HG03066 (cell line): ENCODE data around the gene LRRC4.

Experiments
- ATAC-seq: cut with Tn5 transposase; IDR thresholded peaks from one replicate; pipeline ENCODE4 v1.9.1; 2021; ENCODE audit warnings: low read depth; ENCODE audit not compliant: unreplicated experiment

Gene LRRC4, protein sequence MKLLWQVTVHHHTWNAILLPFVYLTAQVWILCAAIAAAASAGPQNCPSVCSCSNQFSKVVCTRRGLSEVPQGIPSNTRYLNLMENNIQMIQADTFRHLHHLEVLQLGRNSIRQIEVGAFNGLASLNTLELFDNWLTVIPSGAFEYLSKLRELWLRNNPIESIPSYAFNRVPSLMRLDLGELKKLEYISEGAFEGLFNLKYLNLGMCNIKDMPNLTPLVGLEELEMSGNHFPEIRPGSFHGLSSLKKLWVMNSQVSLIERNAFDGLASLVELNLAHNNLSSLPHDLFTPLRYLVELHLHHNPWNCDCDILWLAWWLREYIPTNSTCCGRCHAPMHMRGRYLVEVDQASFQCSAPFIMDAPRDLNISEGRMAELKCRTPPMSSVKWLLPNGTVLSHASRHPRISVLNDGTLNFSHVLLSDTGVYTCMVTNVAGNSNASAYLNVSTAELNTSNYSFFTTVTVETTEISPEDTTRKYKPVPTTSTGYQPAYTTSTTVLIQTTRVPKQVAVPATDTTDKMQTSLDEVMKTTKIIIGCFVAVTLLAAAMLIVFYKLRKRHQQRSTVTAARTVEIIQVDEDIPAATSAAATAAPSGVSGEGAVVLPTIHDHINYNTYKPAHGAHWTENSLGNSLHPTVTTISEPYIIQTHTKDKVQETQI

DNA sequence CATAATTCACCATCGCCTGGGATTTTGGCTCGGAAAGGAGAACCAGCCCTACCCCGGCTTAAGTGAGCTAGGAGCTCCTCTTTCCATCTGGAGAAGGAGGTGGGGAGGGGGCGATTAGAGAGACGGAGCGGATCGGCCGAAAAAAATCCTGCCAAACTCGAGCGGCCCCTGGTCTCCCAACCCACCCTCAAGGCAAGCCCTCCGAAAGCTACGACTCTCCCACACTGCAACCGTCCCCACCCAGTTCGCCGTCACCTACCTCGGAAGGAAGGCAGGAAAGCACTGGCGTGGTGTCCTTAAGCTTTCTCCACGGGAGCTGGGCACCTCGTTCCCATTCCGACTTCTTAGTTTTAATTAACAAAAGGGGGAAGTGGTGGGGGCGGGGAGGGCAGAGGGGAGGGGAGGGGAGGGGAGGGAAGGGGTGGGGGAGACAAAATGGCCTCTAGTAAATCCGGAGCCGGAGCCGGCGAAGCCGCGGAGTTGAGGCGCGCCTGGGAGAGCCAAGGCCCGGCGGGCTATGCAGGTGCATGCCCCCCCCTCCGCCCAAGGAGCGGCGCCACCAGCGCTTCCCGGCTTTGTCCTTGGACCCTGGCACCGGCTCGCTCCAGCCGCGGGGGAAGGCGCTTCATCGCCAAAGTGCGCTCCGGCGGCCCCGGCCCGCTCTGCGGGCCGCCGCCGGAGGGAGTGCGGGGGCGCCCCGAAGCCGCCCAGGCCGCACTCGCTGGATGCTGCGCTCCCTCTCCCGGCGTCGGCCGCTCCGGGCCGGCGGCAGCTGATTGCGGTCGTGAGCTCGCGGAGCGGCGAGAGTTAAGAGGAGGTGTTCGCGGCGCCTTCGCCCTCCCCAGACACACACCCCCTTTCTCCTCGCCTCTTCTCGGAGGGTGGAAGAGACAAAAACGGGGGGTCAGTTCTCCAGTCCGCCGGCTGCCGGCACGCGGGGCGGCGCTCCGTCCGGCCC, at the start of gene LRRC4:
Gene LRRC4 (minus strand): TSS at position 784 of the 958 bp plus-strand sequence. CDS start 797 bp downstream, outside the sequence.
- peak; percentile 31 for ATAC-seq

DNA sequence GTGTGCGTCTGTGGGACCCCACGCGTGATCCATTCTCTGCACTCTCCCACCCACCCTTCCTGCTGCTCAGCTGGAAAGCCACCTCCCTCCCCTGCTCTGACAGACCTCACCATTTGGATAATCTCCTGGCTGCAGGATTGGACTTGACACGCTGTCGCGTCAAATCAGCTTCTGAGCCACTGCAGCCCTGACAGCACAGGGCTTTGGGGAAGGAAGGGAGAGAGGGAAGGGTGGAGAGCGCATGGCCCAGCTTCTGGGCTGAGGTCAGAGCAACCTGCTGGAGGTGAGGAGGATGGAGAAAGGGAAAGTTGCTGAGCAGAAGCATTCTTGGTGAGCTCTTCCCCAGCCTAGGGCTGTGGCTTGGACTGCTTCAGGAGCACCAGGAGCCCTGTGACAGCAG, 48.9 kb upstream of the LRRC4 start:
- ATAC-seq: no peak

DNA sequence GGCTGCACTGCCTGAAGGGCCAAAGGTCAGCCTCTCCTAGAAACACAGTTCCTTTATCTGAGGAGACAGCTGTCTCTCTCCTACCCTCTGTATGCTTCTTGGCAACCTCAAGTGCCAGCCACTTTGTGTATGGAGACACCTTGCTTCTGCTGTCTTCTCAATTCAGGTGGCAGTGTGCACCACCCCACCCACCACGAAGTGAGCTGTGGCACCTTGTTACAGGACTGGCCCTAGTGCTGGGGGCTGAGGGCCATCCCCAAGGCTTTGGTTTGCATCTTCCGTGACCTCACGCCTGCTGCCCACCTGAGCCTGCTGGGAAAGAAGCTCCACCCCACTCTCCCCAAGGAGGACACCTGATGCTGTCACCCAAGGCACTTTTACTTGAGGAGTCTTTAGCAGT, 47.1 kb upstream of the LRRC4 start:
- ATAC-seq: no peak

DNA sequence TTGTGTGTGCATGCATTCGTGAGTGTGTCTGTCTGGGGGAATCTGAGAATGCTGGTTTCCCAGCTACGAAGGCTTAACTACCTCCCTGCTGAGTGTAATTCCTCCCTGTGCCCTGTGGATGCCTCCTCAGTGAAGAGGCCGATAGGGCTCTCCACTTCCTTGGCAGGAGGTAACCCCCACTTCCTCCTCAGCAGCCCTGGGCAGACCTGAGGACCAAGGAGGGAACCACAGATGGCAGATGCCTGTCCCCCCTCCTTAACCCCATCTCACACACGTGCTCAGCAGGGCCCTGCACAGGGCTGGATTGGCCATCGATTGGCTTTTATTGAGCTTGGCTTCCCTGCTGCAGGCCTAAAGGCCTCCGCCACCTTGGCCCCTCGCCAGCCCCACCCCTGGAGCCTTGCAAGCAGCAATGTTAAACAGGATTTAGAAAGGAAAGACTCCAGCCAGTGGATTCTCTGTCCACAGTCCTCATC, 45.6 kb upstream of the LRRC4 start:
- no peak for ATAC-seq

DNA sequence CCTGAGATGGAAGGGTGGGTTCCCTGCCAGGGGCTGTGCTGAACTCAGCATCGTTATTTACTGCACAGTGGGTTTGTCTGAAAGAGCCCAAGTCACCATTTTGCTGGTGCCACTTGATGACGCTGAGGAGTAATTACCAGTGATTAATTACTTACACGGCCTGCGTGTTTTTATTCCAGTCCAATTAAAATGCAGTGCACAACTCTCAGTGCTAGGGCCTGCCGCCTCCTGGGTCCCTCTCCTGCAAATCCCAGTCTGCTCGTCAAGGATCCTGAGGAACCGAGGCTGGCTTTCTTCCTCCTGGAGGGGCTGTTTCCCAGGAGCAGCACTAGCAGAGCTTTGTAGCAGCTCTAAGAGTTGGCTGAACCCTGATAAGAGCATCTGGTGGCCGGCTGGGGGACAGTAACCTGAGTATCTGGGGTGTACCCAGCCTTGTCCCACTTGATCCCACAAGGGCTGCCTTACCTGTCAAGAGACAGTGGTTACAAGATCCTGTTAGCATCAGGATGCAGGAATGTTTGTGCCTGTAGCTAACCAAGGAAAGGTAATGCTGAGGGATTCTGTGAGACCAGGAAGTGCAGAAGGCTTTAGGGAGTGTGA, 45.1 kb upstream of the LRRC4 start:
- no peak for ATAC-seq

DNA sequence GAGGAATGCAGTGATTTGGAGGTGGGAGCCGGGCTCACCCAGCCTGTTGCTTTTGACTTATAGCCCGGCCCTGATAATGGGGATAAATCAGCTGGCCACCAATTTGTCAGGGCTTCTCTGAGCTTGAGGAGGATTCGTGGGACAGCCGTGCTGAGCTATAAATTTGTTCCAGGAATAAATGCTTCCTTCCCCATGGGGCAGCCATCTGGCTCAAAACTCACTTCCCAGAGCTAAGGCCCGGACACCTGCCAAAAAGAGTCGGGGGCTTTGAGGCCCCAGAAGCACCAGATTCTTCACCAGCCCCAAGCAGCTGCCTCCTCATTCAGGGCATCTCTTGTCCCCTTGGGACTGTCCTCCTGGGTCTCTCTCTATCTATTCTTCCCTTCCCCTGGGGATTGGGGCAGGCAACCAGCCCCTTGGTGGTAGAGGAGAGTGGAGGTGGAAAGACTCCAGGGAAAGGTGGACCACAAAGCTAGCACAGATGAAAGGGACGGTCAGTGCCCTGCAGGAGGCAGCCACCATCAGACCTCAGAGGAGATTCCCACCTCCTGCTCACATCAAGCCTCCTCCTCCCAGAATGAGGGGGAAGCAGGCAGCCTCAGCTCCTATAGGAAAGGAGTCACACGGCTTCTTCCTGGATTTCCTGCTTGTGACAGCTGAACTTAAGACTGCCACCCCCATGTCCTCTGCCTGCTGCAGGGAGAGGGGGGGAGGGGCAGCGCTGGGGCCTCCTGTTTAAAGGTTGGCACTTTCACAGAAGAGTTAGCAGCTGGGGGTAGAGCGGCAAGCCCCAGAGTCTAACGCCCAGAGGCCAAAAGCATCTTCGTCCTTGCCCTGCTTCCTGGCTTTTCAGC, 44.2 kb upstream of the LRRC4 start:
- no peak for ATAC-seq

DNA sequence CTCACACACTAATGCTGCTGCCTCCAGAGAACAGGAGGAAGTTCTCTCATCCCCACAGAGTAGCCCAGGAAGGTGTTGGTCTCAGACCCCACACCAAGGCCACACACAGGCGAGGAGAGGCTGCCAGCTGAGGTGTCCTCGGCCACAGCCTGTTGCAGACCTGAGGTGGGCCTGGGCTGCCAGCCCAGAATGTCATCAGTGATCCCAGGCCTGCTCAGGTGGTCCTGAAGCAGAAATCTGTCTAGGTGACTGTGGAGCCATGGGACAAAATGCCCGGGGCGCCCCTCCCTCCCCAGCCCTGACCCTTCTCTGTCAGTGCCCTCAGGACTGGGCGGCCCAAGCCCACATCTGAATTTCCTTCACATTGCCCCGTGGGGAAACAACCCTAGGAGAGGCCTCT, 43.5 kb upstream of the LRRC4 start:
- ATAC-seq: no peak

DNA sequence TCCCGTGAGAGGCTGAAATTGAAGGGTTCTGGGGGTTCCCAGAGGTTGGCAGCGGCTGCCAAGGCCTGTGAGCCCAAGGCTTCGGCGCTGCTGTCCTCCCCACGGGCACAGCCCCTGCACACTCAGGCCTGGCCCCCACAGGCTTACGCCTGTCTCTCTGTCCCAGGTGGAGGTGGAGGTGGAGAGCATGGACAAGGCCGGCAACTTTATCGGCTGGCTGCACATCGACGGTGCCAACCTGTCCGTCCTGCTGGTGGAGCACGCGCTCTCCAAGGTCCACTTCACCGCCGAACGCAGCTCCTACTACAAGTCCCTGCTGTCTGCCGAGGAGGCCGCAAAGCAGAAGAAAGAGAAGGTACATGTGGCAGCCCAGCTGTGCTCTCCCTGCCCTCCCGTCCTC, 43.1 kb upstream of the LRRC4 start:
- ATAC-seq: no peak

DNA sequence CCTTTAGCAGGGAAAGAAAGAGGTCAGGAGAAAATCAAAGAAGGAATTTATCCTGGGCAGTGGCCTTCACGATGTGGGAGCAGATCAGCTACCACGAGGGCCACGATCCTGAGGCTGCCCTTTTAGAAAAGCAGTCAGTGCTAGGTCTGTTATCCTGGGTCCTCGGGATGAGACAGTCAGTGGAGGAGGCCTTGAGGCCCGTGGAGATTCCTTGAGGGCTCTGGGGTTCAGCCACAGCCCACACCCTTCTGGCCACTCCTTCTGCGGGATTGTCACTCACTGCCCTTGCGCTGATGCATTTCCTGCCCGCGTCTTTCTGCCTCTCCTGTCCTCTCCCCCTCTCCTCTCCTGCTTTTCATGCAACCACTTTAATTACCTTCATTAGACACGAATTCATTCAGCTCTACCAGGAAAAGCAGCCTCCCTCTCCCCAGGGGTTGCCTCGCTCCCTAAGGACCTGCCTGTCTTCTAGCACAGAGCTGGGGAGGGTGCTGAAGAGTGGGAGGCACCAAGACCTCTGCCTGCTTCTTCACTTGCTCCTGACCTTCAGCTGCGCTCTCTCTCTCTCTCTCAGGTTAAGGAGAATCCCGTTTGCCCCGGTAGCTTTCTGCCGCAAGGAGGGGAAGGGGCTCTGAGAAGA, 42.6 kb upstream of the LRRC4 start:
- ATAC-seq: no peak

DNA sequence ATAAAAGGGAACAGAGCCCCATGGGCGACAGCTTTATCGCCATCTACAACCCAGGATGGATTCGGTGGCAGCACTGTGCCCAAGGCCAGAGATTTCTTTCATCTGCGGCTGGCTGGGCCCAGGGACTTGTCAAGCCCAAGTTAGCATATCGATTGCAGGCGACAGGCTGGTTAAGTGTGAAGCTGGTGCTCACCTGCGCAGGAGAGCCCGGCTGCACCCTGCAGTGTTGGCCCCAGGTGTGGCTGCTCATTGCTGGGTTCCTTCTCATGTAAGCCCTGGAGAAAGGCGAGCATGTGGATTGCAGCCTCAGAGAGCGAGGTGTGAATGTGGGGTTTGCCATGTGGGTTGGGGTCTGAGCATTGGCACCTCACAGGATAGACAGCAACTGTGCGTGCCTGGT, 40.6 kb upstream of the LRRC4 start:
- no peak for ATAC-seq

DNA sequence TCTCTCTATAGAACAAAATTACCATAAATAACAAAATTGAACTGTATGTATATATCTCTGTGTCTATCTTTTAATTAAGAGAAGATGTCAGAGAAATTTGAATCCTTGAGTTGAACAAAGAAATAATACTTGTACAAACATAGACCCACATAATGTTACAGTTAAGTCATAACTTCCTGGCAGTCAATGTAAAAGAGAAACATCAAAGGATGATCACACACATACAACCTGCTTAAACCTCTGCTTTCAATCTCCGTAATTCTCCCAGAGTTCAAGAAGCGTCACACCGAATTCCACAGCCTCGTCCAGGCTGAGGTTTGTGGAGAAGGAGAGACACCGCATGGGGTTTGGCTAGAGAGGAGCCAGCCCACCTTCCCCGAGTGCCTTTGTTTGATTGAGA, 40.1 kb upstream of the LRRC4 start:
- ATAC-seq: no peak

DNA sequence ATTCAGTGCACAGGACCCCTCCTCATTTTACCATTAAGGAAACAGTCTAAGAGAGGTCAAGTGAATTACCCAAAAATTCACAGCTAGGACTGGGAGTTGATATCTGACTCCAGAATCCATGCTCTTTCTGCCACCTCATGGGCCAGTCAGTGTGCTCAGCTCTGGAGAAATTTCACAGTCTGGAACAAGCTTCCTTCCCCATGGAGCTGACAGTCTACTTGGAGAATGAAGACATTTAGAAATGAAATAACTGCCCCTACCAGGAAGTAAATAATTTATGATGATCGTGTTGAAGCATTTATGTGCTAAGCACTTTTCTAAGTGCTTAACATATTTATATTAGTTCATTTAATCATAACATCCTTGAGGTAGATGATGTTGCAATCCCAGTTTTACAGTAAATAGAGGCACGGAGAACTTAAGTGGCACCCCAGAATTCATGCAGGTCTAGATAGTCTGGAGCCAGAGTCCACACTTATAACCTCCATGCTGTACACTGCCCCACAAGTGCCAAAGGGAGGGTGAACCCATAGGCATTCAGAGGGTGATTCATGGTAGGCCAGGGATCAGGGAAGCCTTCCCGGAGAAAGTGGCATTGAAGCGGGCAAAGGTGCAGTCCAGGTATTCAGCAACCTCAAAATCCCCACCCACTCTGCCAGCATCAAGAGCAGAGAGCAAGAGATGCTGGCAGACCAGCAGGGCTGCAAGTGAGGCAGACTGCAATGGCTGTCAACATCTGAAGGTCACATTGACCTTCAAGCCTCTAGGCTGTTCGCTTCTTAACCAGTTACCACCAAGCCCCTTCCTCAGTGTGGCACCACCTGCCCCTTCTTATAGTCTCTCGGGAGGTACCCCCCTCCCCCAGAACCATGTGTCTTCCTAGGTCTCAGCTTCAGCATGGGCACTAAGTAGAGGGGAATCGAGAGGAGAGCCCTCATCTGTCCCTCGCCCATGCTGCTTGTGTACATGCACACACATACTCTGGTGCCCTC, 38.4 kb upstream of the LRRC4 start:
- ATAC-seq: no peak

DNA sequence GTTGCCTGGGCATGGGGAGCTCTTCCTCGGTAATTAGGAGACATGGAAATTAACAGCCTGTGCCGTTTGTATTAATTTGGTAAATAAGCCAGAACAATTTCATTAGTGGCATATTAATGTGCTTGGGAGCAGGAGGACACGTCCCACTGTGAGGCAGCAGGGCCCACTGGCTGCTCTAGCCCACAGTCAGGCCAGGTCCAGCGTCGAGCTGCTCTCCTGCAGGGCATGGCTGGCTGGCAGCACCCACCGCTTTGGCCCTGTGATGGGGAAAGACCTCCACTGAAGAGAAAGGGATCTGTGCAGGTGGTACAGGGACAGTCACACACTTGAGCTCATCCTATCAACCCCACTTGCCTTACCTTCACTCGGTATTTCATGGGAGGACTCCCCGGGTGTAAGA, 37.5 kb upstream of the LRRC4 start:
- ATAC-seq: no peak

DNA sequence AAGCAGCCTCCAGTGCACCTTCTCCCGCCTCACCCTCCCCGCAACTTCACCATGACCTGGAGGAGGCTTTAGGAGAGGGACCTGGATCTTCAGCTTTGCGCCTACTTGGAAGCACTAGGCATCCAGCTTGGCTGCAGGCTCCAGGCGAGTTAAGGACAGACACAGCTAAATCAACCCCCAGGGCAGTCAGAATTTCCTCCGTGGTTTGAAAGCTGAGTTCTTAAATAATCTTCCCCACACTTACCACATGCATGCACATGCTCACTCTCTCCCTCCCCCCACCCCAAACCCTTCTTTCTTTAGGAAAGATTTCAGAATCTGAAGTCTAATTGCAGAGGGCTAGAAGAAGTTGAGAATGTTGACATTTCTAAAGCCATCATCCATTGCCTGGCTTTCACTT, 36.7 kb upstream of the LRRC4 start:
- ATAC-seq: no peak

DNA sequence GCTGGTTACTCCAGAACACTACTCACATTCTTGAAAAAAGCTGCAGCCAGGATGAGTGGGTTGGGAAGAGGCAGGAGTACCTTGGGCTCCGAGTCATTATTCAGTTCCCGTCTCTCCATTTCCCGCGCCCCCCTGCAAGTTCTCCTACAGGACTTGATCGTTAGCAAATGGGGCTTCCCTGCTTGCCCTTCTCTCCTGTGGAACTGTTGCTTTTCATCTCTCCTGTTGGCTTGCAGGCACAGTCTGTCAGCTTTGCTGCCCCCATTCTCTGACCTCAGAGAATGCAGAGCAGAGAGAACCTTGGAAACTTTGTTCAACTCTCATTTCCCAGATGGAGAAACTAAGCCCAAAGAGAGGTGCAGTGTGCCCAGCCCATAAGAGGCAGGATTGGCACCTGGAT, 35.6 kb upstream of the LRRC4 start:
- no peak for ATAC-seq

DNA sequence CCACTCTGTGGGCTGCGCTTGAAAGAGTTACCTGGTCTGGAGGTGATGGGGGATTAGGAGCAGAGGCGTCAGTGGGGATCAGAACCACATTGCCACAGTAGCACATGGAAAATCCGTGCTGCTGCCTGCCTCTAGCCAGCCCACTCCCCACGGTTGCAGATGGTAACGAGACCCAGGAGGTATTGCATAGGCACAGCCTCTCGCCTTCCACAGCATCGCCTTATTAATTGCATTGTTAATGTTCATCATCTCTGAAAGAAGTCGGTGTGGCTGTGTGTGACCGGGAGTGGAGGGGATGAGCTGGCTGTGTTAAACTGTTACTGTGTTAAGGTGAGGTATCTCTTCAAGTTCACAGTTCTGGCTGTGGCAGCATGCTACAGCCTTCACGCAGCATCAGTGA, 35.2 kb upstream of the LRRC4 start:
- ATAC-seq: no peak

DNA sequence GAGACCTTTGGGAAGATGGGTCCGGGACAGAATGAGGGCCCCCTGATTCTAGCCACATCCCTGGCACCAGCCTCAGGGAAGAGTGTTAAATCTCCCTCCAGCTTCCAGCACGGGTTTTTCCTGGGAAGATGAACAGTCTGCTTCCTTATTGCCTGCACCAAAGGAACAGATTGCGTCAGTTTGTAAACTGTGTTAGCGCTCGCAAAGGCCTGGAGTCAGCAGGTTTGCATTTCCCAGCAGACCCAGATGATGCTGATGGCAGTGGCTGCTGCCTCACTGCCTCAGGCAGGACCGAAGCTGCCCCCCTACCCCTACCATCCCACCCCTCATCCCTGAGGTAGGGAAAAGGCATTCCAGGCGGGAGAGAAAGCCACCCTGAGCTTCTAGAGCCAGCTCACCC, 34.6 kb upstream of the LRRC4 start:
- ATAC-seq: no peak

DNA sequence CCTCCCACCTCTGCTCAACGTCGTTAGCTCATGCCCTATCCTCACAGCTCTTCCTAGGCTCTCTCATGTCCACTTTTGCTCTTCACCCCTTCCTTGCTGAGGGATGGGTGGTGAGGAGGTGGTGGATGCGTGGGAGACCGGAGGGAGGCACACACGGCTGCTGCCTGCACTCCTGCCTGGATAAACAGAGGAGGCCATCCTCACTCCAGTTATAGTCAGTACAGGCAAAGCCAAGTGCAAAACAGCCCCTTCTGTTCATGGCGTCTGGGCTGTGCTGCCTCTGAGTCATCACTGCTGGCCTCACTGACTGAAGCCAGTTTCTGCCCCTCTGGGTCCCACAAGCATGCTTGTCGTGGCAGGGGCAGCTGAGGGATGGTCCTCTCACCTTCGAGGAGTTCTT, 31.9 kb upstream of the LRRC4 start:
- ATAC-seq: no peak
